Psoas muscle (tissue), 8 donors: Measurements from ENCODE around the gene ROBO1. TPM values are rescaled to one million over a fixed set of nuclear protein-coding genes. Genes with fewer than 3 reads are reported as not detected.

Experiments used
- ATAC-seq, 4 donors: fragments of 200-7000 bp; cut with Tn5 transposase; one replicate each; pipeline ENCODE4 v1.9.1; 2020; ENCODE audit warnings: moderate library complexity in 3 of 4, mild to moderate bottlenecking in 2 of 4
- DNase-seq, 2 donors: peaks; one replicate each; pipeline ENCODE4 v3.0.0-alpha.2; 2020
- H3K27ac ChIP-seq: fragments of 200-600 bp; one replicate; pipeline ENCODE4 v1.8.0; 2022
- H3K27me3 ChIP-seq, 3 donors: fragments of 200-600 bp in 1 of 3; one replicate each; pipeline versions ENCODE4 v1.6.1 to v1.8.0; 2013 to 2022; ENCODE audit warnings: low read length in 2 of 3, mild to moderate bottlenecking in 2 of 3, moderate library complexity in 1 of 3; ENCODE audit not compliant: insufficient read depth in 3 of 3
- H3K36me3 ChIP-seq, 2 donors: fragments of 200-600 bp in 1 of 2; one replicate each; pipeline versions ENCODE4 v1.6.1 to v1.8.0; 2013 to 2022; ENCODE audit warnings: low read depth in 1 of 2, mild to moderate bottlenecking in 1 of 2, moderate library complexity in 1 of 2; ENCODE audit not compliant: insufficient read depth in 1 of 2
- H3K4me1 ChIP-seq: fragments of 200-600 bp; one replicate; pipeline ENCODE4 v1.8.0; 2022
- H3K4me3 ChIP-seq: fragments of 200-600 bp; one replicate; pipeline ENCODE4 v1.8.0; 2022; ENCODE audit warnings: mild to moderate bottlenecking
- H3K9me3 ChIP-seq: fragments of 200-600 bp; one replicate; pipeline ENCODE4 v1.8.0; 2022
- WGBS, 3 donors: extraction: QIAGEN DNeasy Blood & Tissue Kit; methylation state at CpG; one replicate each; pipeline versions ENCODE4 v1.1.6 to v1.1.7; 2013; 5-methylcytosine and 5-hydroxymethylcytosine counted together
- intact Hi-C, 2 donors: fragments of 100-400 bp; cut with DNase I; formaldehyde crosslinking; loops; one replicate each; pipeline versions ENCODE4 v1.11.0 to v1.14.2; 2022
- polyA plus RNA-seq, 3 donors: library from polyadenylated mRNA; stranded (reverse); fragments of 200-250 nt; gene quantifications; one replicate each; pipeline ENCODE4 v1.2.3, GENCODE V29; 2013
- total RNA-seq, 4 donors: library from RNA; stranded (reverse); fragmentation: NEBNext Ultra II Directional in 2 of 4; extraction: Animal tissue kit (Norgen Biotek cat#: 25700) in 2 of 4; gene quantifications; one replicate each; pipeline versions ENCODE4 v1.2.1 to v1.2.4, GENCODE V29; 2021 to 2023
- TF ChIP-seq, protein P1 (sequence below): fragments of 200-600 bp; IDR thresholded peaks from one replicate; pipeline ENCODE4 v1.8.0; 2022; ENCODE audit warnings: antibody characterized with exemption
- donor health status: healthy with polysubstance abuse.
- donor health status: DM: no; HTN: no; CAD: no; lungs with moderate emphysema.
- donor health status: Bipolar disorder and iron deficiency.
- donor health status: healthy.
- donor health status: DM: yes; HTN: yes; CAD: no.
- donor health status: DM: no; HTN: no; CAD: no.
- donor health status: DM: no; HTN: no; CAD: no.
- donor health status: DM: yes; HTN: yes; CAD: no.

ROBO1 gene
- total and polyA plus RNA-seq, 7 donors, result 0.52 to 14.0 (median 4.9) TPM

GRCh38 chr3:78867409-78868372 is 900.1 kb downstream of the ROBO1 start:
- ATAC-seq (peak in 1 of 4 donors; percentile 68), DNase-seq (no peak)
- Histone ChIP-seq H3K27ac (no peak overlapping the region), H3K4me3 (no peak overlapping the region), H3K9me3 (no peaks in the 10 kb centered on the region), H3K36me3 (no peaks in the 10 kb centered on the region), H3K27me3 (no peaks in the 10 kb centered on the region), H3K4me1 (peaks cover 17% of the 10 kb centered on the region)
- WGBS, 3 donors, result 34 to 44% (median 43%) methylated on average over 7 of the region's 7 CpGs
- TF ChIP-seq, protein P1, sequence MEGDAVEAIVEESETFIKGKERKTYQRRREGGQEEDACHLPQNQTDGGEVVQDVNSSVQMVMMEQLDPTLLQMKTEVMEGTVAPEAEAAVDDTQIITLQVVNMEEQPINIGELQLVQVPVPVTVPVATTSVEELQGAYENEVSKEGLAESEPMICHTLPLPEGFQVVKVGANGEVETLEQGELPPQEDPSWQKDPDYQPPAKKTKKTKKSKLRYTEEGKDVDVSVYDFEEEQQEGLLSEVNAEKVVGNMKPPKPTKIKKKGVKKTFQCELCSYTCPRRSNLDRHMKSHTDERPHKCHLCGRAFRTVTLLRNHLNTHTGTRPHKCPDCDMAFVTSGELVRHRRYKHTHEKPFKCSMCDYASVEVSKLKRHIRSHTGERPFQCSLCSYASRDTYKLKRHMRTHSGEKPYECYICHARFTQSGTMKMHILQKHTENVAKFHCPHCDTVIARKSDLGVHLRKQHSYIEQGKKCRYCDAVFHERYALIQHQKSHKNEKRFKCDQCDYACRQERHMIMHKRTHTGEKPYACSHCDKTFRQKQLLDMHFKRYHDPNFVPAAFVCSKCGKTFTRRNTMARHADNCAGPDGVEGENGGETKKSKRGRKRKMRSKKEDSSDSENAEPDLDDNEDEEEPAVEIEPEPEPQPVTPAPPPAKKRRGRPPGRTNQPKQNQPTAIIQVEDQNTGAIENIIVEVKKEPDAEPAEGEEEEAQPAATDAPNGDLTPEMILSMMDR, result no peak
- intact Hi-C loops, result no loop called here

DNA sequence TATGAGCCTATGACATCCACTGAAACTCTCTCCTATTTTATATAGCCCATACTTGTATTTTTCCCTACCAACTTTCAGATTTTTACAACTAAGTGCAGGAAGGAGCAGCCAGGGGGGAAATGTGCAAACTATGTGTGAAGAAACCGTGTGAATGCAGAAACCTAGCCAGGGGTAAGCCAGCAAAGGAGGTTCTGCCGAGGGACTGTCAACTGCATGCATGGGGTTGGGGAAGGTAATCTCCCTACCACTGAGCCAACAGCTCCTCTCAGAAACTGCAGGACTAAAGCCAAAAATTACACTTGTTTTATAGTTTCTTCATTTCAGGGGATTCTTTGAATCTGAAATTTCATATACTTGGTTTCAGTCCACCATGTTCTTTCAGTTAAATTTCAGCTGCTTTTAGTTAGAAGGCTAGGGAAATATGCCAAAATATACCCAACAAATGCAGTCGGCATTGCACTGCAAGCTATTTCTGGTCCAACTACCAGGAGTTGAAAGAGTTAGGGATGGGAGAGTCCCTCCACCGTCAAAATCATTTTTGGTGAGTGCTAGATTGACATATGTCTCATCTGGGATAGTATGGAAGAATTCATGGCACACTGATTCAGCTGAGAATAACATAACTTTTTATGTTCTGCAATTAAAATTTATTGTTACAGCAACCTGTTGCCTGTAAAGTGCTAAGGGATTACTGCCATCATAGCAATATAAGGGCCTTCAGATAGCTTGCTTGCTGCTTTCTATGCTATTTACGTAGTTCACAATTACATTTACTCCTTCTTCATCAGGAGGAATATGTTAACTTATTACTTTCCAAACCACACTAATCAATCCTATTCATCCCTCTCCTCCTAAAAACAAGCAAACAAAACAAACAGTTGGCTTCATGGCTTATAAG is 904.2 kb downstream of the ROBO1 start:
- intact Hi-C loops, result no loop called here
- no peaks in the 10 kb centered on the region for H3K27me3 ChIP-seq
- no peaks in the 10 kb centered on the region for H3K9me3 ChIP-seq
- H3K4me3 ChIP-seq, result no peak overlapping the region
- DNase-seq (no peak), ATAC-seq (no peak)
- TF ChIP-seq, protein P1, result no peak
- H3K36me3 ChIP-seq, result no peaks in the 10 kb centered on the region
- peaks cover 17% of the 10 kb centered on the region for H3K4me1 ChIP-seq
- no peak overlapping the region for H3K27ac ChIP-seq
- WGBS, 3 donors, result 41 to 48% (median 43%) methylated on average over 5 of the region's 5 CpGs

DNA sequence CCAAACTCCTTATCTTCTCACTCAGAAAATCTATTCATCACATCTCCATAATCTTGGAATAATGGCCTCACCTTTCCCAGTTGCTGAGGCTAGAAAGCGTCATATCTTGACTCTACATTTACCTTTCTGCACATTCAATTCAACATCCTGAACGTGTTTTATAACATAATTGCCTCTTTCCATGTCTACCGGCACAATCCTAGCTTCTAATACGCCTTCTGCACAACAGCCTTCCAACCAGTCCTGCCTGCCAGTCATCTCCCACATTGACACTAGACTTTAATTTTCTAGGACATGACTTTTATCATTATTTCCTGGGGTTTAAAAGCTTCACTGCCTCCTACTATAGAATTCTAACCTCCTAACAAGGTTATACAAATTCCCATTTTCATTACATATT is 906.6 kb downstream of the ROBO1 start:
- Histone ChIP-seq H3K9me3 (no peaks in the 10 kb centered on the region), H3K27me3 (no peaks in the 10 kb centered on the region), H3K4me1 (no peaks in the 10 kb centered on the region), H3K4me3 (no peak overlapping the region), H3K36me3 (no peaks in the 10 kb centered on the region), H3K27ac (no peak overlapping the region)
- TF ChIP-seq, protein P1, result no peak
- WGBS, 3 donors, result 91 to 95% (median 92%) methylated on average over 4 of the region's 4 CpGs
- ATAC-seq, result no peak
- DNase-seq, result no peak
- intact Hi-C loops, result no loop called here

GRCh38 chr3:78860567-78860966 is 907.2 kb downstream of the ROBO1 start:
- WGBS, 3 donors, result 94 to 98% (median 98%) methylated on average over 4 of the region's 4 CpGs
- Histone ChIP-seq H3K27ac (no peak overlapping the region), H3K4me1 (no peaks in the 10 kb centered on the region), H3K9me3 (no peaks in the 10 kb centered on the region), H3K36me3 (no peaks in the 10 kb centered on the region), H3K27me3 (no peaks in the 10 kb centered on the region), H3K4me3 (no peak overlapping the region)
- ATAC-seq (no peak), DNase-seq (no peak)
- intact Hi-C loops, result no loop called here
- TF ChIP-seq, protein P1, result no peak
